KOPT-K1 (cell line): ENCODE measurements around the gene GRIN2A.
A peak's percentile ranks its signal among the peaks of the same experiment; 100 is the strongest.

Experiments used
- H3K27ac ChIP-seq: fragments of 200-600 bp; sonication (generic); 2 replicates; pipeline ENCODE4 v1.5.1; 2016; ENCODE audit warnings: antibody characterized with exemption, mild to moderate bottlenecking, low read depth, low read length; ENCODE audit not compliant: poor library complexity, severe bottlenecking
- H3K36me3 ChIP-seq: fragments of 200-600 bp; sonication (generic); 2 replicates; pipeline ENCODE4 v1.5.1; 2017; ENCODE audit warnings: antibody characterized with exemption, mild to moderate bottlenecking, low read length, moderate library complexity; ENCODE audit not compliant: insufficient read depth
- H3K9me3 ChIP-seq: fragments of 200-600 bp; sonication (generic); 2 replicates; pipeline ENCODE4 v1.5.1; 2017; ENCODE audit warnings: antibody characterized with exemption, low read length, mild to moderate bottlenecking; ENCODE audit not compliant: insufficient read depth, poor library complexity, severe bottlenecking

The GRIN2A gene

DNA sequence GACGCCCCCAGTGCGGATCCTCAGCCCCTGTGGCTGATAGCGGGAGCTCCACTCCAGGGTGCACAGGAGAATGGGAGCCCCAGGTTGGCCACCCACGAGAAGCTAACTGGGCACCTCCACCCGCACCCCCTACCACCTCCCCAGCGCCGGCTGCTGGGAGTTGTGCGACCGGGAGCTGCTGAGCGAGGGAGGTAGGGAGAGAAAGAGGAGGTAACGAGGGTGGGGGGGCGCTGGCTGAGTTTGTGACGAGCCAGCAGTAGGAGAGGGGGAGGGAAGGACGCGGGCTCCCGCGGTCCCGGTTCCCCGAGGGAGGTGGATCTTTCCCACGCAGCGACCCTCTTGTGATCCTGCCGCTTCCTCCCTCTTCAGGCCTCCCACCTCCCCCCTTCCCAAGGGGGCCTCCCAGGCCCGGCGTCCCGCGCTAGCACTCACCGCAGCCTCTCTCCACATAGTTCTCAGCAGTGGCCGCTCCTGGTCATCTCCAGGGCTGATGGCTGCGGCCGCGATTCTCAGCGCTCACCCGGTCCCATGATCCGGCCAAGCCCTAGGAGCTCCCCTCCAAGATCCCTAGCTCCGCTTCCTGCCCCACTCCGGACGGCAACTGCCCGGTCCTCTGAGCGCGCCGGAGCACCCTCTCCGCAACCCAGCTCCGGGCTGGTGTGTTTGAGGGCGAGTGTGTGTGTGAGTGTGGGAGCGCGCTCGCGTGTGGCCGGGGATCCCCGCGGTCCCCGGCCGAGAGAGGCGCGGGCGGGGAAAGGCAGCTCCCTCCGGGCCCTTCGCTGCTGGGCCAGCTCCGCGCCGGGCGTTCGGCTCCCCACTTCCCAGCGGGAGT lies at the start of gene GRIN2A:
GRIN2A (minus strand) TSS at position 207 of the 832 bp plus-strand sequence. CDS start 2,017 bp downstream, outside the sequence.
- no peaks in the 10 kb centered on the region for H3K36me3 ChIP-seq
- no peaks in the 10 kb centered on the region for H3K9me3 ChIP-seq
- H3K27ac ChIP-seq, result no peak within 1 kb of the TSS

DNA sequence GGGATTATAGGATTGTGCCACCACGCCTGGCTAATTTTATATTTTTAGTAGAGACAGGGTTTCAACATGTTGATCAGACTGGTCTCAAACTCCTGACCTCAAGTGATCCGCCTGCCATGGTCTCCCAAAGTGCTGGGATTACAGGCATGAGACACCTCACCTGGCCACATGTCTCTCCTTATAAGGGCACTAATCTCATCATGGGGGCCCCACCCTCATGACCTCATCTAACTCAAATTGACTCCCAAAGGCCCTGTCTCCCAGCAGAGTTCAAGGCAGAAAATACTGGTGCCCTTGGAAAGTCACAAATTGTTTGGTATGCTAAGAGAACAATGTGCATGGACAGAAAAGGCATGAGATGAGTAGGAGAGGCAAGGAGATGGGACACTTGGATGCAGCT lies 49.3 kb upstream of the GRIN2A start:
- peaks cover 14% of the 10 kb centered on the region for H3K9me3 ChIP-seq
- no peak overlapping the region for H3K27ac ChIP-seq
- no peaks in the 10 kb centered on the region for H3K36me3 ChIP-seq

DNA sequence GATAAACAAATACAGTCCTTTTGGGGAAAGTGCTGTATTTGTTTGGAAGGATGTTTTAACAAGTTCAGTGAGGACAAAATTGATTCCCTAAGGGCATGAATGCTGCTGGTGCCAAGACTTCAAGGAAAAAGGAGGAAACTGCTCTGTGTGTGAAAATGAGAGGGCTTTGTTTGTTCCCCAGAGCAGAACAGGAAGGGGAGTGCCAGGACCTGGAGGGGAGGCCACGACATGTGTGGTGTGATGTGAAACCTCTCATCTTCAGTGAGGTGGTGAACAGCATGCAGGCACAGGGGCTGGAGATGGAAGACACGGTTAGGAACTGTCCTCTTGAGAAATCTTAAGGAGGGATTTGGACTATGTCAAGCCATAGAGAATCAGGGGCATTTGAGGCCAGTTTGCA lies 46.6 kb upstream of the GRIN2A start:
- peaks cover 14% of the 10 kb centered on the region for H3K9me3 ChIP-seq

DNA sequence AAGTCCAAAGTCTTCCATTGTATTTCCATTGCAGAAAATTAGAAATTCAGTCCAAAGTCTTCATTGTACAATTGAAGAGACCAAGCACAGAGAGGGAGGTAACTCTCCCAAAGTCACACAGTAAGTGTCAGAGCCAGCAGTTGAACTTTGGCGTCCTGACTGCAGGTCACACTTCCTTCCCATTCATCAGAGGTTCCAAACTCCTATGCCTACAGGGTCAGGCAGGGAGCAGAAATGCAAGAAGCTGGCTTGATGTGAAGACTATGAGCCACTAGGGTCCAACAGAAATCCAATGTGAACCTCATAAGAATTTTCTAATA lies 44.7 kb upstream of the GRIN2A start:
- no peak overlapping the region for H3K27ac ChIP-seq
- peaks cover 4% of the 10 kb centered on the region for H3K9me3 ChIP-seq
- H3K36me3 ChIP-seq, result no peaks in the 10 kb centered on the region

More for the DNA sequence above, 46.6 kb upstream of the GRIN2A start:
- no peaks in the 10 kb centered on the region for H3K36me3 ChIP-seq
- H3K27ac ChIP-seq, result peak overlapping the region; percentile 33

DNA sequence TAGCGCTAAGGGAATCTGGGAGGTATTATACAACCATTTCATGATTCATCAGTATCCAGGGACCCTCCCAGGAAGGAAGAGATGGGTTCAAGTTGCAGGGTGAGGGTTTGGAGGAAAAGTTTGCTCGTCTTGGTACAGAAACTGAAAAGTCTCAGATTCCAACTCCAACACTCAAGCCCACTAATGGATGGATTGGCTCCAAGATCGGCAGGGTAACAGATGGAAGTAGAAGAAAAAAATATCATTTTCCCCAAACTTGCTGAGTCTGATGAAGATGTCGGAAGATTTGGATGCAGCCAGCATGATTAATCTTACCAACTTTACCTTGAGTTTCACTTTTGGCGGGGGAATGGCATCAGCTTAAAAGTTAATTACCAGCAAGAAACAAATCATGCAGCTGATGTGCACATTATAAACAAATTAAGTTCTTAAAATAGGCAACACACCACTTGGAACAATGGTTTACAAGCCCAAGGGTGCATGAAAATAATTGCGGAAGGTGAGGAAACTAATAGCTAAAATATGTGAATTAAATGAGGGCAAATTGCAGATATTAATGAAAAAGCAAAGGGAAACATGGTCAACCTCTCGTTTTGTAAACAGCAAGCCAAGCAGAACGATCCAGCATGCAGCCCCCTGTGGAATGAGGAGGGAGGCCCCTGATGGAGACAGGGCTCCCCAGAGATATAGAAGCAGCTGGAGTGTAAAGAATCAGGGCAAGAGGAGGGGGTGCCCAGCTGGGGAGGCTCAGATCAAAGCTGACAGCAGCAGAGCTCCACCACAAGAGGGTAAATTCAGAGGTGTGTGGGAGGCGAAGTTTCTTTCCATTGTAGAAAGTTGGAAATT lies 44.1 kb upstream of the GRIN2A start:
- Histone ChIP-seq H3K27ac (no peak overlapping the region), H3K36me3 (no peaks in the 10 kb centered on the region), H3K9me3 (no peaks in the 10 kb centered on the region)

DNA sequence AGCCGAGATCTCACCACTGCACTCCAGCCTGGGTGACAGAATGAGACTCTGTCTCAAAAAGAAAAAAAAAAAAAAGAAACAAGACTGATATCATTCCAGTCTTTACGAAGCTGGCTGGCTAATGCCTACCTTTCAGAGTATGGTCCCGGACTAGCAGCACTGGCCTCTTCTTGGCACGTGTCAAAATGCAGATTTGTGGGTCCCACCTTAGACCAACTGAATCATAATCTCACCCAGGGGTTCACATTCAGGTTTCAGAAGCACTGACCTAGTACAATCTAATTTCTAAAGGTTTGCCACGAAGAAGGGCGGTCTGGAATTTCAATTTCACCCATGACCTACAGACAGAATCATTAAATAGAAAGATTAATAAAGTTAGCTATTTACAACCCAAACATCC lies 43.4 kb upstream of the GRIN2A start:
- no peaks in the 10 kb centered on the region for H3K36me3 ChIP-seq
- no peaks in the 10 kb centered on the region for H3K9me3 ChIP-seq
- no peak overlapping the region for H3K27ac ChIP-seq

DNA sequence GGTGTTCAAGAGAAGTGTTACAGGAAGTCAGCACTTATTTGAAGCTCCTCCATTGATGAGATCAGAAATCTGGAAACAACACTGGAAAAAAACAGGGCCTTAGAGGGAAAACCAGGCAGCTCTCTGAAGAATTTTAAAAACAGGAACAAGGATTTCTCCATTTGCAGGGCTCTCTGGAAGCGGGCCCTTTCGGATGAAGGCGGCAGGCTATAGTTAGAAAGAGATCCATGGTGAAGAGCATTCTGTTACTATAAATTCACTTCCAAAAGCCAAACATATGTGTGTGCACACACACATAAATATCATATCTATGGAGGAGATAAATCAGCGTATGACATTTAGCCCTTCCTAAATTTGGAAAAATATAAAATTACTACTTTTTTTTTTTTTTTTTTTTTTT lies 42.6 kb upstream of the GRIN2A start:
- Histone ChIP-seq H3K9me3 (no peaks in the 10 kb centered on the region), H3K27ac (no peak overlapping the region), H3K36me3 (no peaks in the 10 kb centered on the region)

DNA sequence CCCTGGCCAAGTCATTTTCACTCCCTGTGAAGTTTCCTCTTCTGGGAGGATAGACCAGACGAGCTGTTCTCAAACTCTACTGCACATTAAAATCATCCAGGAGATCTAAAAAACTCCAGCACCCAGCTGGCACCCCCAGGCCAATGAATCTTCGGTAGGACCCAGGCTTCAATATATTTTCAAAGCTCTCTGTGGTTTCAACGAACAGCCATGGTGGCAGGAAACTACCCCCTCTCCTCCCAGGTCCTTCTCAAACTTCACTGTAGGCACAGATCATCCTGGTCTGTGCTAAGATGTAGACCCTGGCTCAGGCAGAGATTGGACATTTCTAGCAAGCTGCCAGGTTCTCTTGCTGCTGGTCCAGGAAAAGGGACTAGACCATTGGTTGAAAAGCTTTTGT lies 38.7 kb upstream of the GRIN2A start:
- no peaks in the 10 kb centered on the region for H3K9me3 ChIP-seq
- peak overlapping the region; percentile 53 for H3K27ac ChIP-seq
- no peaks in the 10 kb centered on the region for H3K36me3 ChIP-seq

DNA sequence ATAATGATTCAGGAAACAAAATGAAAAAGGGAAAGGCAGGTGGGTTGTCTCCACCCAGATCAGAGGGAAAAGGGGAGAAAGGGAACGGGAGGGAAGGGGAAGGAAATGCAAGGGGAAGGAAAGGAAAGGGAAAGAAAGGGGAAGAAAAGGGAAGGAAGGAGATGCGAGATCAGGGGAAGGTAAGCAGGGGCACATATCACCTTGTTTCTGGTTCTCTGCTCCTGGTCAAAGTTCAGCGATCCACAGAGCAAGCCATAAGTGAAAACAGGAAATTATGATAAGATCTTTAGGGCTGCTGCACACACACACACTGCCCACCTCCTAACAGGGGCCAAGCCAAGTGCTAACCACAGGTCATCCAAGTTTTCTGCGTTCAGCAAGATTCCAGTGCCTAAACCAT lies 37.5 kb upstream of the GRIN2A start:
- Histone ChIP-seq H3K36me3 (no peaks in the 10 kb centered on the region), H3K27ac (no peak overlapping the region), H3K9me3 (no peaks in the 10 kb centered on the region)

DNA sequence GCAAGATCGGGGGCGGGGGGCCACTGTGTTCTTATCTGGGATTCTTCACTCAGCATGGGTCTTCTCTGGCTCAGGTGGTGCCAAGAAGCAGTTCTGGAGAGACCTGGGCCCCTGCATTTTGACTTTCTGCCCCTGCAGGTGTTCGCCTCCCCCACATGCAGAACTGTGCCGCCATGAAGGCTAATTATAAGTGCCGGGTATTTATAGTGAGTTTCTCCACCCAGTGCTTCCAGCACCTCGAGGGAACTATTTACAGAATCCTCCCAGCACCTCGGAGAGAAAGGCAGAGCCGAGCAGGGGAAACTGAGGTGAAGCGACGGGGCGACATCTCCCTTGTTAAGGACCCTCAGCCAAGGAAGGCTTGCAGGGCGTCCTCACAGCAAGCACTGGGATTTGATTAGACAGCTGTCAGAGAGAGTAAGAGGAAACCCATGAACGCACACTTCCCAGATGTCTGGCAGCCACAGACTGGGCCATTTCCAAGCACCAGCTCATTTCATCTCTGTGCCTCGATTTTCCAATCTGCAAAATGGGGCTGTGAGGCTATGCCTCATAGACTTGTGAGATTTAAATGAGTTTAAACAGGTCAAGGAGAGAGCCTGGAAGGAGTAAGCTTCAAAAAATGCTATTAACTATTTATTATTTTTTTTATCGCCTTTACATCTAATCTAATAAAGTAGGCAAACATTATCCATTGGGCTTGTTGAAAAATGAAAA lies 36.4 kb upstream of the GRIN2A start:
- no peaks in the 10 kb centered on the region for H3K36me3 ChIP-seq
- H3K9me3 ChIP-seq, result no peaks in the 10 kb centered on the region
- H3K27ac ChIP-seq, result no peak overlapping the region

DNA sequence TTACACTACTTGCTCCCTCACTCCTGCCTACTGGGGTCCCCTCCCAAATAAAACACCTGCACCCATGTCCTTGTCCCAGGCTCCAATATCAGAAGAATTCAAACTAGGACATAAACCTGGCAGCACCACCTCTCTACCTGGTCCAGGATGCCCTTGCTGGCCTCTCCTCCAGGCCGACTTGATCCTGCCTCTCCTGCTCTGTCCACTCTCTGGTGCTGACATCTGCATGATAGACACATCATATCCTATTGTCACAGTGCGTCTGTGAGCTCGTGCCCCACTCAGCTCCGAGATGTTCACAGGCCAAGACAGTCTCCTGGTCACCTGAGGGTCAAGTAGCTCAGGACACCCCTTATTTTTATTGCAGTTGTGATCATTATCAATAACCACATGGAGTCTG lies 31.5 kb upstream of the GRIN2A start:
- no peaks in the 10 kb centered on the region for H3K36me3 ChIP-seq
- no peaks in the 10 kb centered on the region for H3K9me3 ChIP-seq
- no peak overlapping the region for H3K27ac ChIP-seq

DNA sequence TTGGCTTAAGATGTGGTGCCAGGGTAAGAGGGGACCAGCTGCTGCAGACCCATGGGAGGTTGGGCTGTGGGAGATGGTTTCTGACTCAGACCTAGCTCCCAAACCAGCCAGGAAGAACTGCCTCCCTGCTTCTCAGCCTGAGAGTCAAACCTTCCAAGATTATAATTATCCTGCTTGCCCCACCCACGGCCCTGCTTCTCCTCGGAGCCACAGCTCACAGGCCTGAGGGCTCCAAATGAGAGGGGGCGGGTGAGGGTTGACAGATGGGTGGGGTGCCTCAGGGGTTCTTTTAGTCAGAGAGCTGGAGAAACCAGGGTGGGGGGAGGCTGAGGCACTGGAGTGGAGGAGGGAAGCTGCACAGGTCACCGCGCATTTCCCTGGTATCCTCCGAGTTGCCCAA lies 28.7 kb upstream of the GRIN2A start:
- H3K36me3 ChIP-seq, result no peaks in the 10 kb centered on the region
- no peaks in the 10 kb centered on the region for H3K9me3 ChIP-seq
- no peak overlapping the region for H3K27ac ChIP-seq

DNA sequence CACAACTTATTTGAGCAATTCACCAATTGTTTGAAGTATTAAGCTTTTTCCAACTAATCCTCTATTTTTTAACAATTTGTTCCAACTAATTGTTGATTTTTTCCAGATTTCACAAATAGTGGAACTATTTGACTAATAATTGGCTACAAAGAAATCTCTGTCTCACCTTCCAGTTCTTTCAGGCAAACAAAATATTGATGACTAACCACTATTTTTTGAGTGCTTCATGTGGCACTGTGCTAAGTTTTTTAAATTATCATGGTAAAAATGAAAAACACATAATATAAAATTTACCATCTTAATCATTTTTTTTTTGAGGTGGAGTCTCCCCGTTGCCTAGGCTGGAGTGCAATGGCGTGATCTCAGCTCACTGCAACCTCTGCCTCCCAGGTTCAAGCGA lies 24.6 kb upstream of the GRIN2A start:
- no peak overlapping the region for H3K27ac ChIP-seq
- no peaks in the 10 kb centered on the region for H3K36me3 ChIP-seq
- peaks cover 11% of the 10 kb centered on the region for H3K9me3 ChIP-seq

DNA sequence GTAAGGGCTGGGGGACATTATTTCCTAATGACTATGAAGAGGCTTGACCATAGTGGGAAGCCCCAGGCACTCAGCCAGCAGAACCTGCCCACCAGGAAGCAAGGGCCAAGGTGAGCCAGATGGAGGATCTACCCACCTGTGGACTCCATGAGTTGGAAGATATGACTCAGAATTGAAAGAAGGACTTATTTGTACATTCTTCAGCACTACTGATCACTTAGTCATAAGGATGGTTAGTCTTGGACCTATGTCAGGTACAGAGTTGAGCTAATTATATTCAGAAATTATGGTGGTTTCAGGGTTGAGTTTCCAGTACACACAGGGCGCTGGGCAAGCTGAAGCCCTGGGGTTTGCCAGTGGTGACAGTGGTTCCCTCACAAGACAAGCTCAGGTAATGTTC lies 24.0 kb upstream of the GRIN2A start:
- Histone ChIP-seq H3K36me3 (no peaks in the 10 kb centered on the region), H3K27ac (no peak overlapping the region), H3K9me3 (peaks cover 11% of the 10 kb centered on the region)

DNA sequence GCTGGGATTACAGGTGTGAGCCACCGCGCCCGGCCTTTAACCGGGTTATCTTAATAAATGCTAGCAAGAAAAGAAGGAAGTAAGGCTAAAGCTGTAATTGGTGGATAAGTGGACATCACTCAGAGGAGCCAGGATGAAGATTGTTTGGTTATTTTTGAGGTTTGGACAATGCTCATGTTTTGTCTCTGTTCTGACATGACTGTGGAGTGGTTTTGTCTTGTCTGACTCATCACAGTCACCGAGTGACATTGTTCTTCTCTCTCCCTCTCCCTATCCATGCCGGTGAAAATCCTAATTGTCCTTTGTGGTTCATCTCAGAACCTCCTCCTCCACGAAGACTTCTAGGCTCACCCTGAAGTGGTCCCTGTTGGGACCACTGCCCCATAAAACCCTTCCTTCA lies 23.5 kb upstream of the GRIN2A start:
- H3K9me3 ChIP-seq, result peaks cover 11% of the 10 kb centered on the region
- no peaks in the 10 kb centered on the region for H3K36me3 ChIP-seq
- no peak overlapping the region for H3K27ac ChIP-seq
